Measurements from ENCODE around the gene MOB3B.

Gene MOB3B

GRCh38 chr9:27388150-27388549 lies 141.5 kb downstream of the MOB3B start:
- TF ChIP-seq CTCF (IDR thresholded peaks at IDR 0.05; ENCODE audit: low read depth, low read length), result no peak
- DNase-seq (ENCODE audit: low read depth, low spot score), result no peak
- in situ Hi-C loops (cut with HindIII; ENCODE audit: low sequenced_read_pairs), result no loop called here
- no peak overlapping the region for H3K4me3 ChIP-seq (ENCODE audit: low read depth, low read length)

GRCh38 chr9:27387722-27388121 lies 141.9 kb downstream of the MOB3B start:
- TF ChIP-seq CTCF (IDR thresholded peaks at IDR 0.05; ENCODE audit: low read depth, low read length), result no peak
- no peak for DNase-seq (ENCODE audit: low read depth, low spot score)
- no peak overlapping the region for H3K4me3 ChIP-seq (ENCODE audit: low read depth, low read length)
- in situ Hi-C loops (cut with HindIII; ENCODE audit: low sequenced_read_pairs), result no loop called here

DNA sequence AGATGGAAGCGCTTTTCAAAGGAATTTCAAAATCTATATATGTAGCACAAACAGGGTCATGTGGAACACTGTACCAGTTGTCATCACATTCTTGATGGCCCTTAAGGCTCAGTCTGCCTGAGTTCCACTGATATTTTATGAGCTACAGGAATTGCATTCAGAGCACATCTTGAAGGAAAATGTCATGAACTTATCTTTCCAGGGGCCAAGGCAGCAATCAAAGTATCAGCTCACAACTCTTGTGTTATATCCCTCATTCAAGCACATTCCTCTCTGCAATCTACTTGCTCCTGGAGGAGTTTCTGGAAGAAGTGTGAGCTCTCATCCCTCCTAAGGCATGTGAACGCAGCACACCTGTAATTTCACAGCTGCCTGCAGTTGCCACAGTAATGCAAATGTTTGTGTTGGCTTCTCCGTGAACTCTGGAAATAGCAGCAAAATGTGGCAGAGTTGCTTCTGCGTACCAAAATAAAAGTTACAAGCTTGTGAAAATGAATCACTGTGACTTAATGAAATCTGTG lies 143.0 kb downstream of the MOB3B start:
- TF ChIP-seq CTCF (IDR thresholded peaks at IDR 0.05; ENCODE audit: low read depth, low read length), result no peak
- no peak overlapping the region for H3K4me3 ChIP-seq (ENCODE audit: low read depth, low read length)
- no peak for DNase-seq (ENCODE audit: low read depth, low spot score)
- in situ Hi-C loops (cut with HindIII; ENCODE audit: low sequenced_read_pairs), result no loop called here

- in situ Hi-C loops (cut with HindIII; ENCODE audit: low sequenced_read_pairs), result no loop called here
- no peak for DNase-seq (ENCODE audit: low read depth, low spot score)
- H3K4me3 ChIP-seq (ENCODE audit: low read depth, low read length), result no peak overlapping the region
- TF ChIP-seq CTCF (IDR thresholded peaks at IDR 0.05; ENCODE audit: low read depth, low read length), result no peak
Measured at GRCh38 chr9:27385606-27386322, 143.8 kb downstream of the MOB3B start.

DNA sequence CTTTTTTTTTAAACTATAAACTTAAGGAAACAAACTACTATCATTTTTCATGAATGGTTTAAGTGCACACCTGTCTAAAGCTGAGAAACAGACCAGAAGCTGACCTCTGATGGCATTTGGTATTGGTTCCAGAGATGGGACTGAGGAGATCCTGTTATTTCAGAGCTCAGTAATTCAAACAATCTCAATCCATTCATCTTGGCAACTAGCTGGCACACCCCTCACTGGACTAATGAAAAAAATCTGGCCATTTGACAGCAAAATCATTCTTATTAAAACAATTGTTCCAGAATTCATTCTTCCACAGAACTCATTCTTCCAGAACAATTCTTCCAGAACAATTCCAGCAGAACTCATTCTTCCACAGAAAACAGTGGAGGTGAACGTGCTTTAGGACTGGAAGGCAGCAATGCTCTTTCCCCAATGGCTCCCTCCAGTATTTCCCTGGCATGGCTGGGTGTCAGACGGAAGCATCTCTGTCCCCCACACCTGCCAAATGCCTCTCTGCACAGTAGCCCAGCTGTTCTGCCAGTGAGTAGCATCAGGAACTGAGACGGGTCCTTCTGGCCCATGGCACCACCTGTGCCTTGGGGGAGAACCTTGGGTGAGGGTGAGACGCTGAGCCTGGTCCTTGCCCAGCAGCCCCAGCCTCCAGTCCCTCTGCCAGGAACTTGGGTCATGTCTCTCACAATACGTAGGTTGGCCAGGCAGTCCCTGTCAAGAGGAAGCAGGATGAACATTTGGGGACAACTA lies 145.2 kb downstream of the MOB3B start:
- no peak for DNase-seq (ENCODE audit: low read depth, low spot score)
- in situ Hi-C loops (cut with HindIII; ENCODE audit: low sequenced_read_pairs), result no loop called here
- no peak for TF ChIP-seq CTCF (IDR thresholded peaks at IDR 0.05; ENCODE audit: low read depth, low read length)
- H3K4me3 ChIP-seq (ENCODE audit: low read depth, low read length), result no peak overlapping the region

DNA sequence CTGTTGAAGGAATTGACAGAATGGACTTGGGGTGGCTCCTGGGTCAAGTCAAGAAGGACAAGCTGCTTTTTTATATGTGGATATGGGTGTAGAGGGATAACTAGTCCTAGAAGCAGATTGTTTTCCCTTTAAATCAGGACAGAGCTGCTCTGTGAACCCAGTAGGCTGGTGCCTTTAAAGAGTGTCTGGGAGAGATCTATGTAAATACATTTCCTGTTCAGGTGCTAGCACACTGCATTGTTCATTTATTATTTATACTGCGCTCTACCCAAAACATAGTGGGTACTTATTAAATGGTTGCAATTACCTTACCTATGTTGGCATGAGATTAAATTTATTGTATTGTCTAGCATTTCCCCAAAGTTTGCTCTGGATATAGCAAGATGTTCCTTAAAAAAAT lies 146.1 kb downstream of the MOB3B start:
- no peak for TF ChIP-seq CTCF (IDR thresholded peaks at IDR 0.05; ENCODE audit: low read depth, low read length)
- H3K4me3 ChIP-seq (ENCODE audit: low read depth, low read length), result no peak overlapping the region
- in situ Hi-C loops (cut with HindIII; ENCODE audit: low sequenced_read_pairs), result no loop called here
- DNase-seq (ENCODE audit: low read depth, low spot score), result no peak
